IMR-90 (cell line): Measurements from ENCODE around the gene SF3A1. TPM values are rescaled to one million over a fixed set of nuclear protein-coding genes. Genes with fewer than 3 reads are reported as not detected.

Experiments used
- ATAC-seq: fragments of 200-7000 bp; cut with Tn5 transposase; 2 replicates; pipeline ENCODE4 v1.9.1; 2020; ENCODE audit warnings: low read depth, mild to moderate bottlenecking, moderate library complexity
- BruUV-seq: library from RNA; stranded (reverse); fragments of 400-500 nt; replicated peaks from 2 replicates; lab custom pipeline; 2021; lab: Mats Ljungman, UMichigan
- CTCF ChIA-PET: fragments of 300-600 bp; formaldehyde crosslinking; extraction: SDS; loops from one replicate; lab custom pipeline; 2021; ENCODE audit warnings: antibody characterized with exemption; lab: Yijun Ruan, JAX
- POLR2A ChIA-PET: fragments of 300-600 bp; sonication (Branson Sonifier 250); formaldehyde crosslinking; loops from one replicate; lab custom pipeline; 2022; ENCODE audit warnings: antibody characterized with exemption; ENCODE audit not compliant: unreplicated experiment; lab: Charles Lee
- DNase-seq: peaks from one replicate; pipeline ENCODE4 v3.0.0; 2013
- H2AFZ ChIP-seq: replicated peaks from 2 replicates; pipeline ENCODE3; 2013; ENCODE audit warnings: low read length, mild to moderate bottlenecking; ENCODE audit not compliant: poor library complexity
- H2AK5ac ChIP-seq: 2 replicates; pipeline ENCODE4 v1.6.1; 2013; ENCODE audit warnings: low read depth, low read length, inconsistent platforms
- H2AK9ac ChIP-seq: replicated peaks from 2 replicates; pipeline ENCODE3; 2013; ENCODE audit warnings: mild to moderate bottlenecking, low read depth, low read length, moderate library complexity; ENCODE audit not compliant: poor library complexity
- H2BK120ac ChIP-seq: 2 replicates; pipeline ENCODE4 v1.6.1; 2013; ENCODE audit warnings: low read depth, low read length, inconsistent platforms
- H2BK15ac ChIP-seq: 3 replicates; pipeline ENCODE4 v1.6.1; 2013; ENCODE audit warnings: low read depth, low read length, inconsistent platforms
- H2BK20ac ChIP-seq: 2 replicates; pipeline ENCODE4 v1.6.1; 2013; ENCODE audit warnings: low read depth, mild to moderate bottlenecking, inconsistent platforms, low read length, moderate library complexity
- H2BK5ac ChIP-seq: 2 replicates; pipeline ENCODE4 v1.6.1; 2013; ENCODE audit warnings: mild to moderate bottlenecking, low read depth, low read length, inconsistent platforms; ENCODE audit not compliant: poor library complexity, severe bottlenecking
- H3K14ac ChIP-seq: replicated peaks from 2 replicates; pipeline ENCODE4 v1.6.1; 2013; ENCODE audit warnings: low read depth, low read length, inconsistent platforms
- H3K18ac ChIP-seq: 2 replicates; pipeline ENCODE4 v1.6.1; 2013; ENCODE audit warnings: low read depth, low read length, control low read depth
- H3K23ac ChIP-seq: 2 replicates; pipeline ENCODE4 v1.6.1; 2013; ENCODE audit warnings: low read depth, low read length, inconsistent platforms
- H3K27ac ChIP-seq: 2 replicates; pipeline ENCODE4 v1.5.1; 2013; ENCODE audit warnings: mild to moderate bottlenecking, control low read depth, low read length; ENCODE audit not compliant: insufficient read depth
- H3K27me3 ChIP-seq: 2 replicates; pipeline ENCODE4 v1.6.1; 2013; ENCODE audit warnings: low read length; ENCODE audit not compliant: control insufficient read depth, insufficient read depth
- H3K36me3 ChIP-seq: 2 replicates; pipeline ENCODE4 v1.6.1; 2013; ENCODE audit warnings: low read length, mixed read lengths; ENCODE audit not compliant: control insufficient read depth, insufficient read depth
- H3K4ac ChIP-seq: 2 replicates; pipeline ENCODE4 v1.6.1; 2013; ENCODE audit warnings: low read depth, low read length, inconsistent platforms
- H3K4me1 ChIP-seq: 2 replicates; pipeline ENCODE4 v1.6.1; 2013; ENCODE audit warnings: low read length, mixed read lengths; ENCODE audit not compliant: control insufficient read depth, insufficient read depth
- H3K4me2 ChIP-seq: 2 replicates; pipeline ENCODE4 v1.6.1; 2013; ENCODE audit warnings: low read depth, mild to moderate bottlenecking, control low read depth, low read length, moderate library complexity
- H3K4me3 ChIP-seq: 2 replicates; pipeline ENCODE4 v1.5.1; 2013; ENCODE audit warnings: low read depth, mild to moderate bottlenecking, control low read depth, low read length, moderate library complexity; ENCODE audit not compliant: insufficient read depth
- H3K56ac ChIP-seq: 2 replicates; pipeline ENCODE4 v1.6.1; 2013; ENCODE audit warnings: low read length, inconsistent platforms; ENCODE audit not compliant: insufficient read depth; ENCODE audit errors: extremely low read depth
- H3K79me1 ChIP-seq, 2 experiments: 2 replicates each; pipeline ENCODE4 v1.6.1; 2013; ENCODE audit warnings: low read length in 2 of 2, inconsistent platforms in 1 of 2, low read depth in 1 of 2
- H3K9ac ChIP-seq: 2 replicates; pipeline ENCODE4 v1.6.1; 2013; ENCODE audit warnings: low read depth, low read length, control low read depth
- H3K9me1 ChIP-seq: 2 replicates; pipeline ENCODE4 v1.6.1; 2013; ENCODE audit warnings: low read length, inconsistent platforms; ENCODE audit not compliant: insufficient read depth
- H3K9me3 ChIP-seq: 2 replicates; pipeline ENCODE4 v1.6.1; 2013; ENCODE audit warnings: low read length; ENCODE audit not compliant: control insufficient read depth, insufficient read depth
- H4K20me1 ChIP-seq: 2 replicates; pipeline ENCODE4 v1.6.1; 2013; ENCODE audit warnings: low read length, inconsistent platforms; ENCODE audit not compliant: insufficient read depth
- H4K5ac ChIP-seq: 2 replicates; pipeline ENCODE4 v1.6.1; 2013; ENCODE audit warnings: mild to moderate bottlenecking, low read depth, low read length, control low read depth
- H4K8ac ChIP-seq, 2 experiments: 2 replicates each; pipeline ENCODE4 v1.6.1; 2013; ENCODE audit warnings: low read depth in 2 of 2, low read length in 2 of 2, control low read depth in 1 of 2, inconsistent platforms in 1 of 2
- H4K91ac ChIP-seq: 2 replicates; pipeline ENCODE4 v1.6.1; 2013; ENCODE audit warnings: low read depth, low read length, inconsistent platforms; ENCODE audit not compliant: insufficient read depth
- CEBPB ChIP-seq: IDR thresholded peaks from 2 replicates; pipeline ENCODE4 v1.6.1; 2012; ENCODE audit warnings: low read depth, low read length, improper control_type of control experiment
- FOS ChIP-seq: fragments of 150-350 bp; IDR thresholded peaks from 2 replicates; pipeline ENCODE4 v1.6.1; 2016; ENCODE audit warnings: low read depth, low read length
- MAFK ChIP-seq: IDR thresholded peaks from 2 replicates; pipeline ENCODE4 v1.6.1; 2012; ENCODE audit warnings: low read depth, low read length, improper control_type of control experiment
- NFE2L2 ChIP-seq: fragments of 150-350 bp; IDR thresholded peaks from 2 replicates; pipeline ENCODE4 v1.6.1; 2016; ENCODE audit warnings: low read depth, mild to moderate bottlenecking, low read length
- POLR2A ChIP-seq: IDR thresholded peaks from 2 replicates; pipeline ENCODE4 v1.6.1; 2012; ENCODE audit warnings: mild to moderate bottlenecking, low read depth, low read length
- RCOR1 ChIP-seq: IDR thresholded peaks from 2 replicates; pipeline ENCODE4 v1.6.1; 2012; ENCODE audit warnings: mild to moderate bottlenecking, low read length, improper control_type of control experiment; ENCODE audit not compliant: insufficient replicate concordance
- WGBS, 2 experiments: methylation state at CpG; one replicate each; pipeline versions ENCODE4 v1.1.5 to v1.1.7; 2013; ENCODE audit warnings: missing lambda C conversion rate in 2 of 2; ENCODE audit not compliant: insufficient read length in 1 of 2; ENCODE audit errors: extremely low coverage in 2 of 2; 5-methylcytosine and 5-hydroxymethylcytosine counted together
- dilution Hi-C: fragments of 300-500 bp; cut with HindIII; formaldehyde crosslinking; loops from one replicate; pipeline ENCODE4 v1.14.3; 2018; ENCODE audit warnings: low sequenced_read_pairs; ENCODE audit not compliant: unreplicated experiment
- in situ Hi-C: fragments of 300-500 bp; cut with MboI; formaldehyde crosslinking; loops from 3 replicates; pipeline ENCODE4 v1.14.3; 2019; ENCODE audit warnings: low sequenced_read_pairs, inconsistent platforms, mixed read lengths
- intact Hi-C: fragments of 100-400 bp; cut with micrococcal nuclease; formaldehyde crosslinking; loops from 2 replicates; pipeline ENCODE4 v1.10.0; 2022
- polyA plus RNA-seq, 3 experiments: library from polyadenylated mRNA; depleted of rRNA; stranded (reverse); fragments of >200 nt; gene quantifications; 2 replicates each; pipeline ENCODE4 v1.2.3, GENCODE V29; 2012; ENCODE audit warnings: low replicate concordance in 1 of 3
- total RNA-seq: library from RNA; depleted of rRNA; stranded (reverse); fragments of >200 nt; gene quantifications from 2 replicates; pipeline ENCODE4 v1.2.3, GENCODE V29; 2012
- TF ChIP-seq, protein P1 (sequence below): fragments of 150-350 bp; IDR thresholded peaks from 2 replicates; pipeline ENCODE4 v1.6.1; 2016; ENCODE audit warnings: low read depth, mild to moderate bottlenecking, low read length, moderate library complexity, borderline replicate concordance
- TF ChIP-seq, protein P2 (sequence below): conservative IDR thresholded peaks from 2 replicates; pipeline ENCODE4 v1.5.1; 2012; ENCODE audit warnings: mild to moderate bottlenecking, low read depth, low read length, improper control_type of control experiment

SF3A1 gene
- total and polyA plus RNA-seq, 2 of the 4 experiments (the other 2 are of a cell fraction): 36.9 to 67.2 TPM

DNA sequence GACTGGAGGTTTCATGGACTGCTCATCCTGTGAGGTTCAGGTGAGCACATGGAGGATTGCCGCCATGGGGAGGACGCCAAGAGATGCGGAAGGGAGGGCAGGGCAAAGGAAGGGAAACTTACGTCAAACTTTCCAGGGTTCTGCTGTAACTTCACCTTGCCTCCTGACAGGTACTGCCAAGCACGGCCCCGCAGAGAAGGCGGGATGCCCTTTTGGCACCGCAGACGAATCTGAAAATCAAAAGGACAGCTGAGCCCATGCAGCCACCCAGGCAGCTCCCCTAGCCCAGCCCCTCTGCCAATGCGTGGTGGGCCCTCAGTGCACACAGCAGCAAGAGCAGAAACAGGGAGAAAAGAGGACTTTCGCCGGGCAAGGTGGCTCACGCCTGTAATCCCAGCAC lies 57.4 kb downstream of the SF3A1 start:
- H3K23ac ChIP-seq: no peak overlapping the region
- dilution Hi-C loops (no loop called here), intact Hi-C loops (no loop called here), in situ Hi-C loops (no loop called here)
- peaks cover 9% of the 10 kb centered on the region for H3K9me1 ChIP-seq
- H3K14ac ChIP-seq: no peak overlapping the region
- no peak overlapping the region for H2BK20ac ChIP-seq
- no peak overlapping the region for H2BK120ac ChIP-seq
- no peak overlapping the region for H4K5ac ChIP-seq
- H3K36me3 ChIP-seq: peaks cover 78% of the 10 kb centered on the region
- H2AK9ac ChIP-seq: no peak overlapping the region
- ChIA-PET CTCF (no interaction called here), POLR2A (no interaction called here)
- H4K20me1 ChIP-seq: peaks cover 29% of the 10 kb centered on the region
- peaks cover 6% of the 10 kb centered on the region; the same call in 1 of the 2 replicates for H3K4me1 ChIP-seq
- BruUV-seq: no TSS peak
- H3K18ac ChIP-seq: no peak overlapping the region
- no peak overlapping the region for H4K91ac ChIP-seq
- H2AK5ac ChIP-seq: no peak overlapping the region
- H3K4ac ChIP-seq: no peak overlapping the region
- H4K8ac ChIP-seq: no peak overlapping the region
- WGBS, 2 experiments: 99% methylated on average over 11 of the region's 13 CpGs; no CpG with 5 or more reads in 1 of the 2 experiments
- DNase-seq: no peak
- no peak overlapping the region for H2AFZ ChIP-seq
- H2BK5ac ChIP-seq: no peak overlapping the region
- no peak for TF ChIP-seq NFE2L2
- no peak for TF ChIP-seq MAFK
- TF ChIP-seq FOS: no peak
- TF ChIP-seq, protein P1, sequence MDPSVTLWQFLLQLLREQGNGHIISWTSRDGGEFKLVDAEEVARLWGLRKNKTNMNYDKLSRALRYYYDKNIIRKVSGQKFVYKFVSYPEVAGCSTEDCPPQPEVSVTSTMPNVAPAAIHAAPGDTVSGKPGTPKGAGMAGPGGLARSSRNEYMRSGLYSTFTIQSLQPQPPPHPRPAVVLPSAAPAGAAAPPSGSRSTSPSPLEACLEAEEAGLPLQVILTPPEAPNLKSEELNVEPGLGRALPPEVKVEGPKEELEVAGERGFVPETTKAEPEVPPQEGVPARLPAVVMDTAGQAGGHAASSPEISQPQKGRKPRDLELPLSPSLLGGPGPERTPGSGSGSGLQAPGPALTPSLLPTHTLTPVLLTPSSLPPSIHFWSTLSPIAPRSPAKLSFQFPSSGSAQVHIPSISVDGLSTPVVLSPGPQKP: no peak
- no peak for TF ChIP-seq POLR2A
- no peak for TF ChIP-seq CEBPB
- no peak for TF ChIP-seq RCOR1
- TF ChIP-seq, protein P2, sequence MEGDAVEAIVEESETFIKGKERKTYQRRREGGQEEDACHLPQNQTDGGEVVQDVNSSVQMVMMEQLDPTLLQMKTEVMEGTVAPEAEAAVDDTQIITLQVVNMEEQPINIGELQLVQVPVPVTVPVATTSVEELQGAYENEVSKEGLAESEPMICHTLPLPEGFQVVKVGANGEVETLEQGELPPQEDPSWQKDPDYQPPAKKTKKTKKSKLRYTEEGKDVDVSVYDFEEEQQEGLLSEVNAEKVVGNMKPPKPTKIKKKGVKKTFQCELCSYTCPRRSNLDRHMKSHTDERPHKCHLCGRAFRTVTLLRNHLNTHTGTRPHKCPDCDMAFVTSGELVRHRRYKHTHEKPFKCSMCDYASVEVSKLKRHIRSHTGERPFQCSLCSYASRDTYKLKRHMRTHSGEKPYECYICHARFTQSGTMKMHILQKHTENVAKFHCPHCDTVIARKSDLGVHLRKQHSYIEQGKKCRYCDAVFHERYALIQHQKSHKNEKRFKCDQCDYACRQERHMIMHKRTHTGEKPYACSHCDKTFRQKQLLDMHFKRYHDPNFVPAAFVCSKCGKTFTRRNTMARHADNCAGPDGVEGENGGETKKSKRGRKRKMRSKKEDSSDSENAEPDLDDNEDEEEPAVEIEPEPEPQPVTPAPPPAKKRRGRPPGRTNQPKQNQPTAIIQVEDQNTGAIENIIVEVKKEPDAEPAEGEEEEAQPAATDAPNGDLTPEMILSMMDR: no peak
- no peaks in the 10 kb centered on the region for H3K27me3 ChIP-seq
- no peak for ATAC-seq
- peaks cover 39 to 42% of the 10 kb centered on the region in 2 experiments for H3K79me1 ChIP-seq
- H3K27ac ChIP-seq: no peak overlapping the region
- no peak overlapping the region for H3K4me2 ChIP-seq
- no peak overlapping the region for H2BK15ac ChIP-seq
- no peak overlapping the region for H3K4me3 ChIP-seq
- no peak overlapping the region for H3K9ac ChIP-seq
- no peaks in the 10 kb centered on the region for H3K9me3 ChIP-seq
- no peak overlapping the region for H3K56ac ChIP-seq
